HG03025 (cell line): Measurements from ENCODE around the gene DLG2.
"Not testable (repeated sequence)": the region's sequence is repeated elsewhere in the genome, so short reads cannot be mapped to it uniquely, and the experiment has no call there.

Experiments used
- ATAC-seq: cut with Tn5 transposase; IDR thresholded peaks from one replicate; pipeline ENCODE4 v1.9.1; 2021; ENCODE audit warnings: mild to moderate bottlenecking, moderate library complexity; ENCODE audit not compliant: unreplicated experiment, low FRiP score

Gene DLG2

DNA sequence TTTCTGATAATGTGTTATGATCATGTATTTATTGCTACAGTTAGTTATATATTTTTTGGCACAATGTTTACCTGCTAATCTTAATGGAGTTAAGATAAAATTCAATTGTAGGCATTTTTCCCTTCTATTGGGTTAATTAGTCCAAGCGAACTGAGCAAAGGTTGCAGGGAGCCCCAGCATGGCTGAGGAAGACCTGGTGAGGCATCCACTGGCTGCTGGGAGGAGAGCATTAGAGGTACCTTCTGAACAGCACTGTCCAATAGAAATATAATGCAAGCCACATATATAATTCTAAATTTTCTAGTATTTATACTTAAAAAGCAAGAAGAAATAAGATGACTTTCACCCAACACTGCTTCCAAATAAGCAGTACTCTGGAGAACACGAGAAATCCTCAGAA, 19.9 kb upstream of the DLG2 start:
- ATAC-seq: no peak

DNA sequence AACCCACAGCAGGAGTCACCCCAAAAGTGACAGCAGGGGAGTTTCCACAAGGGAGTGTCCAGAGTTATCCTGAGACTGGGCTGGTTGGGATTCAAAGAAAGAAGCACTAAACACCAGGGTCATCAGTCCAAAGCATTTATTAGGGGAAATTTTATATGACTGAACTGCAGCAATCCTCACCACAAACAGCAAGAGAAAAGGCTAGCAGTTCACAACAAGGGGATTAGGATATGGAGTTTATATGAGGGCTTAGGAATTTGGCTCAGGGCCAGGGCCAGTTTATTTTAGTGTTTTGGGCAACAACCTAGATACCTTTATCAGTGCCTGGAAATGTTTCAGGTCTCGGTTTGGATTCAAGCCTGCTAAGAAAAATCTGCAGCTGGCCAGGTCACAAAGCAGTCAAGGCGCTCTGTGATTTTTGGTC, 16.1 kb upstream of the DLG2 start:
- no peak for ATAC-seq

GRCh38 chr11:85634747-85635146, 7.6 kb upstream of the DLG2 start:
- ATAC-seq: no peak

GRCh38 chr11:85628771-85629341, 1.7 kb upstream of the DLG2 start:
- peak; percentile 6 for ATAC-seq

GRCh38 chr11:85627998-85628770, 1.0 kb upstream of the DLG2 start, which contains the start of gene TMEM126B:
TMEM126B (plus strand) TSS chr11:85628593; CDS start chr11:85628608, 15 bp downstream.
- peak; percentile 100 for ATAC-seq

GRCh38 chr11:85626496-85626895, 648 bp downstream of the DLG2 start:
- no peak for ATAC-seq

GRCh38 chr11:85620256-85620655, 6.9 kb downstream of the DLG2 start:
- no peak for ATAC-seq

GRCh38 chr11:85619499-85619898, 7.6 kb downstream of the DLG2 start:
- ATAC-seq: no peak

DNA sequence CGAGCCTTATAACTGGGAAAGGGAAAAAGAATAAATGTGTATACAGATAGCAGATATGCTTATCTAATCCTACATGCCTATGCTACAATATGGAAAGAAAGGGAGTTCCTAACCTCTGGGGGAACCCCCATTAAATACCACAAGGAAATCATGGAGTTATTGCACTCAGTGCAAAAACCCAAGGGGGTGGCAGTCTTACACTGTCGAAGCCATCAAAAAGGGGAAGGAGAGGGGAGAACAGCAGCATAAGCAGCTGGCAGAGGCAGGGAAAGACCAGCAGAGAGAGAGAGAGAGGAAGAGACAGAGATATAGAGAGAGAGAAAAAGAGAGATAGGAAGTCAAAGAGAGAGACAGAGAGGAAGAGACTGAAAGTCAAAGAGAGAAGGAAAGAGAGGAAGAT, 15.5 kb downstream of the DLG2 start:
- not testable (repeated sequence) for ATAC-seq

- not testable (repeated sequence) for ATAC-seq
Measured at GRCh38 chr11:85609286-85609685, 17.9 kb downstream of the DLG2 start.

DNA sequence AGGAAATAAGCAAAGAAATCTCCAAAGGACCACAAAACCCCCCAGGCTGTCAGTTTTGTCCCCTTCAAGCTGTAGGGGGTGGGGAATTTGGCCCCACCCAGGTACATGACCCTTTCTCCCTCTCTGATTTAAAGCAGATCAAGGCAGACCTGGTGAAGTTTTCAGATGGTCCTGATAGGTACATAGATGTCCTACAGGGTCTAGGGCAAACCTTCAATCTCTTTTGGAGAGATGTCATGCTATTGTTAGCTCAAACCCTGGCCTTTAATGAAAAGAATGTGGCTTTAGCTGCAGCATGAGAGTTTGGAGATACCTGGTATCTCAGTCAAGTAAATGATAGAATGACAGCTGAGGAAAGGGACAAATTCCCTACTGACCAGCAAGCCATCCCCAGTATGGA, 18.5 kb downstream of the DLG2 start:
- not testable (repeated sequence) for ATAC-seq

DNA sequence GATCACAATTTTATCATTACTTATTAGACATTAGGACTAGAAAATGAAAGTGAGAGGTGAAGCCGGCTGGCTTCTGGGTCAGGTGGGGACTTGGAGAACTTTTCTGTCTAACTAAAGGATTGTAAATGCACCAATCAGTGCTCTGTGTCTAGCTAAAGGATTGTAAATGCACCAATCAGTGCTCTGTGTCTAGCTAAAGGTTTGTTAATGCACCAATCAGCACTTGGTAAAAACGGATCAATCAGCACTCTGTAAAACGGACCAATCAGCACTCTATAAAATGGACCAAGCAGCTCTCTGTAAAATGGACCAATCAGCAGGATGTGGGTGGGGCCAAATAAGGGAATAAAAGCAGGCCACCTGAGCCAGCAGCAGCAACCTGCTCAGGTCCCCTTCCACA, 20.9 kb downstream of the DLG2 start:
- ATAC-seq: not testable (repeated sequence)

DNA sequence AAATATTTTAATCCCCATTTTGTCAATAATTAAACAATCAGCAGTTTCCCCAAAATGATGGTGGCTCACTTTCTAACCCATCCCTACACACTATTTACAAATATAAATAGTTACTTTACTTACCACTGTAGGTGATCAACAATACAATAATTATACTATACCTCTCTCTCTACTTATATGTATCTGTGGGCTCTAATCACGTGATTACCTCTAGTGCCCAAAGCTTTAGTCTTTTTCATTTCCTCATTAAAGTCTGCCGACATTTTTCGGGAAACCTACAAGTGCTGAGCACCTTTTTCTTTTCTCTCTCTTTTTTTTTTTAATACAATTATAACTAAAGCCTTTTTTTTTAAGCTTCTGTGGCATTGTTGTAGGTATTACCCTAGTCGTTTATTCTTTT, 23.9 kb downstream of the DLG2 start:
- ATAC-seq: no peak

DNA sequence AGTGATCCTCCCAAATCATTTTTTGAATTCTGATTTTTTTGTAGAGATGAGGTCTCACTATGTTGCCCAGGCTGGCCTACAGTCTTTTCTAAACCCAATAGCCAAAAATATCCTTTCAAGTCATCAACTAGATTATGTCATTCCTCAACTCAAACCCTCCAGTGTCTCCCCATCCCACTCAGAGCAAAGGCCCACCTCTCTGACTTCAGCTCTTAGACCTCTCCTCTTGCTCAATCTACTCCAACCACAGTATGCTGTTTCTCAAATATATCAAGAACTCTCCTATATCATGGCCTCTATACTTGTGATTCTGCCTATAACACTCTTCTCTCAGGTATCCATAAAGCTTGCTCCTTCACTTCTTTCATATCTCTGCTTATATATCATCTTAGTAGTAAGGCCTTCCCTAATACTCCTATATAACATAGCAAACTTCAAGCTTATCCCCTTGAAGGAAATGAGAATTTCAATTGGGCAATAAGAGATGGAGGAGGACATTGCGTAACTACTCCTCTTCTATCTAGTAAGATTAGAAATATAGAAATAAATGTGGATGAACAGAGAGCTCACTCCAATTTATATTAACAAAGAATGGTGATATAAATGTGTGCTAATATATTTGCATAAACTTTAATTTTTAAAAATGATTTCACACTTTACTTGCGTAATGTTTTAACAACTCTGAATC, 24.5 kb downstream of the DLG2 start:
- ATAC-seq: no peak

DNA sequence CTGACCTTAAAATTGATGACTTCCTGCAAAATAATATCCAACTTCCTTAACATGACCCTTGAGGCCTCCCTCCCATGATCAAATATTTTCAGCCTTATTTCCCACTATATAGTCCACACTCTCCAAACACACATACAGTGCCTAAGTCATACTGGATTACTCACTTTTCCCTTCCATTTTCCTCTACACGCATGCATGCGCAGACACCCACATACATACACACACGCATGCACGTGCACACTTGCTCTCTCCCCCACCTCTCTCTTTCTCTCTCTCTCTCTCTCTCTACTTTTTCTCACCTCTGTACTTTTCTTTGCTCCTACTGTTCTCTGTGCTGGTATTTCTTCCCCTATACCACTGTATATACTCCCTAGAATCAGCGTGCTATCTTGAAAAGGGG, 28.1 kb downstream of the DLG2 start:
- ATAC-seq: no peak

GRCh38 chr11:85596886-85597285, 30.3 kb downstream of the DLG2 start:
- no peak for ATAC-seq

DNA sequence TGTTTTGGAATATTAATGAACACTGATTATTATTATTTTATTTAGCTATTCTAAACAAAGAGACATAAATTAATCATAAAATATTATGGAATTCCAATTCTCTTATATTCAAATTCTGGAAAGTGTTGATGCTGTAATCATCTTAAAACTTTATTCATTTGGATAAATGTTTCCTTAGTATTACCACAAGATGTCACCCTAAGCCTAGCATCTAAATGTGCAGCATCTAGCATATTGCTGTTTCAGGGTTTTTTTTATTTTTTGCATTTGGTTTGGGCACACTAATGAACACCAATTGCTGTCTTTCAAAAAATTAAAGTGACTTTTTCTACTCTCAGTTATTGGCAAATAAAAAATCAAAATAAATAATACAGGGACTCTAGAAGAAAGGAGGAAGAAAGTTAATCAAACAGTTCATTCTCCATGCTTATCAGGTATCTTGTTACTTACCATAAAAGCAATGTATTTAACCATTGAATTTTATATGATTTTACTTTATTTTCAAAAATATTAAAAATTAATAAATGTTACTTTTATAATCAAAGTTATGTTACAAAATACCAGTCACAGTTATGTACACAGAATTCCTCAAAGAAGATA, 31.8 kb downstream of the DLG2 start:
- no peak for ATAC-seq

GRCh38 chr11:85590848-85591483, 36.2 kb downstream of the DLG2 start:
- no peak for ATAC-seq

GRCh38 chr11:85589373-85589772, 37.8 kb downstream of the DLG2 start:
- no peak for ATAC-seq

GRCh38 chr11:85582111-85582510, 45.0 kb downstream of the DLG2 start:
- no peak for ATAC-seq

DNA sequence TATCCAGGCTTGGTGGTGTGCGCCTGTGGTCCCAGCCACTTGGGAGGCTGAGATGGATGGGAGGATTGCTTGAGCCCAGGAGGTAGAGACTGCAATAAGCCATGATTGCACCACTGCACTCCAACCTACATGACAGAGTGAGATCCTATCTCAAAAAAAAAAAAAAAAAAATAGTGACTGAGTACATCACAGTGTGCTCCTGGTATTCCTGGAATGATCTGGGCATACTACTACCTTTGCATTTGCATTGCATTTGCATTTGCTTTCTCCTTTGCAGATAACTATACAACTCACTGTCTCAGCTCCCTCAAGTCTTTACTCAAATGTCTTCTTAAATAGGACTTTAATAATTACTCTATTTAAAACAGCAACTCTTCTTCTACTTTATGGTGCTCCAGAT, 51.8 kb downstream of the DLG2 start:
- no peak for ATAC-seq
